ENCODE data around the gene CAMTA1. TPM values are rescaled to one million over a fixed set of nuclear protein-coding genes. Genes with fewer than 3 reads are reported as not detected.

Gene CAMTA1
- total and polyA plus RNA-seq, 9 of the 15 experiments (the other 6 are each of a cell fraction or from before 2014, with no cell fraction given): 43.9 to 161 (median 65.9) TPM

GRCh38 chr1:7218210-7218832 is 433.1 kb downstream of the CAMTA1 start:
- Histone ChIP-seq H3K27me3 (ENCODE audit: control insufficient read depth in 2 of 2, insufficient read depth in 2 of 2, low read length in 2 of 2) (peaks cover 0 to 29% of the 10 kb centered on the region in 2 experiments; a peak in 3 of 5 replicates), H3K9me3 (replicated peaks; ENCODE audit: control insufficient read depth, insufficient read depth, low read depth, low read length) (no peaks in the 10 kb centered on the region), H3K4me1 (replicated peaks in 1 of 2; ENCODE audit: control insufficient read depth in 2 of 2, insufficient read depth in 2 of 2, low read length in 2 of 2) (no peaks in the 10 kb centered on the region), H3K4me3 (no peak overlapping the region), H3K9ac (ENCODE audit: insufficient read depth in 1 of 2, low read depth in 2 of 2, low read length in 2 of 2) (no peak overlapping the region), H3K27ac (ENCODE audit: extremely low read depth, low read depth, low read length) (no peak overlapping the region), H3K79me2 (ENCODE audit: control insufficient read depth, insufficient read depth, low read length) (no peaks in the 10 kb centered on the region), H3K9me1 (ENCODE audit: control insufficient read depth, insufficient read depth, low read length) (no peaks in the 10 kb centered on the region), H3K36me3 (ENCODE audit: control insufficient read depth, insufficient read depth, low read length) (no peaks in the 10 kb centered on the region), H4K20me1 (replicated peaks; ENCODE audit: control insufficient read depth, insufficient read depth, low read length) (no peaks in the 10 kb centered on the region; the same call in 1 of the 2 replicates), H2AFZ (ENCODE audit: low read depth, low read length) (no peak overlapping the region), H3K4me2 (ENCODE audit: insufficient read depth, low read length) (no peak overlapping the region)
- peak; percentile 87 for FAIRE-seq
- DNase-seq (ENCODE audit: extremely low read depth in 1 of 4, low spot score in 3 of 4): peak; percentile 69 to 72 (median 71)
- peak; percentile 78 for ATAC-seq
- in situ Hi-C loops (cut with MboI) (loop anchor here (25.0 kb wide), 2 partner anchors 731 to 956 kb away; partner anchors contain the start of genes GPR153 and PLEKHG5), intact Hi-C loops (cut with micrococcal nuclease) (loop anchor here (2.0 to 10.0 kb wide), 2 partner anchors 424 to 498 kb away; no protein-coding TSS in a partner anchor)
- CTCF ChIA-PET (ENCODE audit: low intra/inter-chr PET ratio): interaction anchor here (0.6 to 2.1 kb wide), 7 partner anchors 145 to 732 kb away, joined by 3 to 19 read pairs (median 5); no protein-coding TSS in a partner anchor
- POLR2A ChIA-PET: interaction anchor here (1.0 kb wide), 1 partner anchor 10 kb away, joined by 3 read pairs; no protein-coding TSS in a partner anchor
- 4% methylated on average over 9 of the region's 9 CpGs for WGBS (ENCODE audit: insufficient coverage, low coverage, missing lambda C conversion rate)
- BruUV-seq (replicated peaks): no TSS peak
- TF ChIP-seq IRF2 (CRISPR knock-in tag; IDR thresholded peaks at IDR 0.05) (no peak), L3MBTL2 (IDR thresholded peaks at IDR 0.05) (0 out of 2 replicates have a peak, but pooled peaks have one; percentile 17), TAF15 (IDR thresholded peaks at IDR 0.05; ENCODE audit: low read depth, low read length) (no peak), ZSCAN32 (CRISPR knock-in tag; IDR thresholded peaks at IDR 0.05) (no peak), STAG1 (CRISPR knock-in tag; IDR thresholded peaks at IDR 0.05; ENCODE audit: borderline replicate concordance) (peak; percentile 37; the same call in 1 of the 2 replicates), RB1 (IDR thresholded peaks at IDR 0.05; ENCODE audit: low read depth) (0 out of 2 replicates have a peak, but pooled peaks have one; percentile 31), SMC3 (conservative IDR thresholded peaks at IDR 0.05; ENCODE audit: insufficient read depth, low read depth, low read length) (peak; percentile 71), NFATC3 (IDR thresholded peaks at IDR 0.05) (no peak), RCOR1 (IDR thresholded peaks at IDR 0.05; ENCODE audit: borderline replicate concordance in 1 of 2, low read depth in 2 of 2, low read length in 2 of 2) (0 out of 4 replicates have a peak, but pooled peaks of 1 of the 2 experiments have one; percentile 10), ZBTB7A (IDR thresholded peaks at IDR 0.05; ENCODE audit: borderline replicate concordance, control insufficient read depth, low read depth, low read length) (peak; percentile 44; the same call in 1 of the 2 replicates)
- TF ChIP-seq, protein P1, sequence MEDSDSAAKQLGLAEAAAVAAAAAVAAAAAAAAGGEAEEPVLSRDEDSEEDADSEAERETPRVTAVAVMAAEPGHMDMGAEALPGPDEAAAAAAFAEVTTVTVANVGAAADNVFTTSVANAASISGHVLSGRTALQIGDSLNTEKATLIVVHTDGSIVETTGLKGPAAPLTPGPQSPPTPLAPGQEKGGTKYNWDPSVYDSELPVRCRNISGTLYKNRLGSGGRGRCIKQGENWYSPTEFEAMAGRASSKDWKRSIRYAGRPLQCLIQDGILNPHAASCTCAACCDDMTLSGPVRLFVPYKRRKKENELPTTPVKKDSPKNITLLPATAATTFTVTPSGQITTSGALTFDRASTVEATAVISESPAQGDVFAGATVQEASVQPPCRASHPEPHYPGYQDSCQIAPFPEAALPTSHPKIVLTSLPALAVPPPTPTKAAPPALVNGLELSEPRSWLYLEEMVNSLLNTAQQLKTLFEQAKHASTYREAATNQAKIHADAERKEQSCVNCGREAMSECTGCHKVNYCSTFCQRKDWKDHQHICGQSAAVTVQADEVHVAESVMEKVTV (CRISPR knock-in tag; IDR thresholded peaks at IDR 0.05): peak; percentile 82
- TF ChIP-seq, protein P2, sequence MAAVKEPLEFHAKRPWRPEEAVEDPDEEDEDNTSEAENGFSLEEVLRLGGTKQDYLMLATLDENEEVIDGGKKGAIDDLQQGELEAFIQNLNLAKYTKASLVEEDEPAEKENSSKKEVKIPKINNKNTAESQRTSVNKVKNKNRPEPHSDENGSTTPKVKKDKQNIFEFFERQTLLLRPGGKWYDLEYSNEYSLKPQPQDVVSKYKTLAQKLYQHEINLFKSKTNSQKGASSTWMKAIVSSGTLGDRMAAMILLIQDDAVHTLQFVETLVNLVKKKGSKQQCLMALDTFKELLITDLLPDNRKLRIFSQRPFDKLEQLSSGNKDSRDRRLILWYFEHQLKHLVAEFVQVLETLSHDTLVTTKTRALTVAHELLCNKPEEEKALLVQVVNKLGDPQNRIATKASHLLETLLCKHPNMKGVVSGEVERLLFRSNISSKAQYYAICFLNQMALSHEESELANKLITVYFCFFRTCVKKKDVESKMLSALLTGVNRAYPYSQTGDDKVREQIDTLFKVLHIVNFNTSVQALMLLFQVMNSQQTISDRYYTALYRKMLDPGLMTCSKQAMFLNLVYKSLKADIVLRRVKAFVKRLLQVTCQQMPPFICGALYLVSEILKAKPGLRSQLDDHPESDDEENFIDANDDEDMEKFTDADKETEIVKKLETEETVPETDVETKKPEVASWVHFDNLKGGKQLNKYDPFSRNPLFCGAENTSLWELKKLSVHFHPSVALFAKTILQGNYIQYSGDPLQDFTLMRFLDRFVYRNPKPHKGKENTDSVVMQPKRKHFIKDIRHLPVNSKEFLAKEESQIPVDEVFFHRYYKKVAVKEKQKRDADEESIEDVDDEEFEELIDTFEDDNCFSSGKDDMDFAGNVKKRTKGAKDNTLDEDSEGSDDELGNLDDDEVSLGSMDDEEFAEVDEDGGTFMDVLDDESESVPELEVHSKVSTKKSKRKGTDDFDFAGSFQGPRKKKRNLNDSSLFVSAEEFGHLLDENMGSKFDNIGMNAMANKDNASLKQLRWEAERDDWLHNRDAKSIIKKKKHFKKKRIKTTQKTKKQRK (IDR thresholded peaks at IDR 0.05; ENCODE audit: borderline replicate concordance, low read depth, low read length): no peak
